ENCODE data around the gene KIAA1671. TPM values are rescaled to one million over a fixed set of nuclear protein-coding genes. Genes with fewer than 3 reads are reported as not detected.
"Not testable (repeated sequence)": the region's sequence is repeated elsewhere in the genome, so short reads cannot be mapped to it uniquely, and the experiment has no call there.

The KIAA1671 gene
- total and polyA plus RNA-seq, 2 donors, result 13.0 to 19.0 TPM

- H3K4me1 ChIP-seq (ENCODE audit: insufficient read depth), result no peaks in the 10 kb centered on the region
- WGBS, result 78% methylated on average over 4 of the region's 4 CpGs
- no peak for DNase-seq (ENCODE audit: extremely low spot score)
Measured at GRCh38 chr22:25237503-25237902, 285.0 kb downstream of the KIAA1671 start.

GRCh38 chr22:25238058-25238457, 285.5 kb downstream of the KIAA1671 start:
- not testable (repeated sequence) for H3K4me3 ChIP-seq (ENCODE audit: low read depth, low read length); H3K36me3 ChIP-seq (ENCODE audit: insufficient read depth); H3K27ac ChIP-seq (ENCODE audit: low read depth); H3K4me1 ChIP-seq (ENCODE audit: insufficient read depth); DNase-seq (ENCODE audit: extremely low spot score)
- 70% methylated on average over 9 of the region's 9 CpGs for WGBS

More at GRCh38 chr22:25237503-25237902, 285.0 kb downstream of the KIAA1671 start:
- Histone ChIP-seq H3K36me3 (ENCODE audit: insufficient read depth) (no peaks in the 10 kb centered on the region), H3K27ac (ENCODE audit: low read depth) (no peak overlapping the region), H3K4me3 (ENCODE audit: low read depth, low read length) (no peak overlapping the region)

Small RNA genes within 50 kb of the gene (small RNA-seq; reads per million reads assigned to genes)
- not detected for gene Z99916.2

Other genes starting within 250 kb of the KIAA1671 start
- gene PIWIL3, start 178.0 kb upstream of the KIAA1671 start, total RNA-seq, result not detected
- not detected for gene PIWIL3, start 178.0 kb upstream of the KIAA1671 start, polyA plus RNA-seq
- 1.9 TPM for gene SGSM1, start 146.5 kb upstream of the KIAA1671 start, total RNA-seq
- 2.0 TPM for gene SGSM1, start 146.5 kb upstream of the KIAA1671 start, polyA plus RNA-seq
- gene LHFPL7, start 6.0 kb upstream of the KIAA1671 start, total RNA-seq, result not detected
- not detected for gene LHFPL7, start 6.0 kb upstream of the KIAA1671 start, polyA plus RNA-seq
- gene CRYBB3, start 247.1 kb downstream of the KIAA1671 start, total RNA-seq, result not detected
- gene CRYBB3, start 247.1 kb downstream of the KIAA1671 start, polyA plus RNA-seq, result not detected